HL-60/S4 treated with retinoic acid at 250 ng/mL for 4 days and 3 days (cell line): ENCODE results near the gene THEMIS.
"Not testable (repeated sequence)": the region's sequence is repeated elsewhere in the genome, so short reads cannot be mapped to it uniquely, and the experiment has no call there.

Experiments
- in situ Hi-C: fragments of 300-500 bp; cut with MboI; formaldehyde crosslinking; loops from 2 replicates; pipeline ENCODE4 v1.7.0; 2022; ENCODE audit warnings: low sequenced_read_pairs

The THEMIS gene

GRCh38 chr6:127738423-127738822, 162.4 kb downstream of the THEMIS start:
- in situ Hi-C loops = no loop called here

DNA sequence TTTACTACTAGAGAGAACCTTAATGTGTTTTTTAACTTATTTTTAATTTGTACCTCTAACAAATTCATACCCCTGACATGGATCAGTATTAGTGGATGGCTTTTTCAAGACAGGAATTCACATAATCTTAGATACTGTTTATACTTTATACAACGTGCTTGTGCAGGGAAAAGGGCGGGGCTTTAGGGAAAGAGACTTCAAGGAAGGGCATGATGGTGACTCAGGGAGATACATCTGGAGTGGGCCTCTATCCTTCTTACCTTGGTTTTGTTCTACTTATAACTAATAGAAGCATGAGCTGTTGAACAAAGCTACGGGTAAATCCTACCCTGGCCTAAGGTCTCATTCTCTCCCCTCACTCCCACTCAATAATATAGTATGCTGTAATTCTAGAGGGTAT, 163.1 kb downstream of the THEMIS start:
- in situ Hi-C loops = no loop called here

GRCh38 chr6:127737009-127737486, 163.8 kb downstream of the THEMIS start:
- in situ Hi-C loops = no loop called here

DNA sequence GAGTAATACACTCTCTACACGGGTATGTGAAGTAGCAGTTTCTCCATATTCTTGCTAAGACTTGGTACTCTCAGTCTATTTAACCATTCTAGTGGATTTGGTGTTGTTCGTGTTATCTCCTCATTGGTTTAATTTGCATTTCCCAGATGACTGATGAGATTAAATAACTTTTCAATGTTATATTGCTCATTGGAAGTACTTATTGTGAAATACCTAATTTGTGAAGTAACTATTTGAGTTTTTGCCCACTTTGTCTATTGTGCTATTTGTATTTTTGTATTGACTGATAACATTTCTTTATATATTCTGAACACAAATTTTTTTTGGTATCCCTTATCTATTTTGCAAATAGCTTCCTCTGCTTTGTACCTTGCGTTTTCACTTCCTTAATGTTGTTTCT, 167.9 kb downstream of the THEMIS start:
- in situ Hi-C loops = no loop called here

DNA sequence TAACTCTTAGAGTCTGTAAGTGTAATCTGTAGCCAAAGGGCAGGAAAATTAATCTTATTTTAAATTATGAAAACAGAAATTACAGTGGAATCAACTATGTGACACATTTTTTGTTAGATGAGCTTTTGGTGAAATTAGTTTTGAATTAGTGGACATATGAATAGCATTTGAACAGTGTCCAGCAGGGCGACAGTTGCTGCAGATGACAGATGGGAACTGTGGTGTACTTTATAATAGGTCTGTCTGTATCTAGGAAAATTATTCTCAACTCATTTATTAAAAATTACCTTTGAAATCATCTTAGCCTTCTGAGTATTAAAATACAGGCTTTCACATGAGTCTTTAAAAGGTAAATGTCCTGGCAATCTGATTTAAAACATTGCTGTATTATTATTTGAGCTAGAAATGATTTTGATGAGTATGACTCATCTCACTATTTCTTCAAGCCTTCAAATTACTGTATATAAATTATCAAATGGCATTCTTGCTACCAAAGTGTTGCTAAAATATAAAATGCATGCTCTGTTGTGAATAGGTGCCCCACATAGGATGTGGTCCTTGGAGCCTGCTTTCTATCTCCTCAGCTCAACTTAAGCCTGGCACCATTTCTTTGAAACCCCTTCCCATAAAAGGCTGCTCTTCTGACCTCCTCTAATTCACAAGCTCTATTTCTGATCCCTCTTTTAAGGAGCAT, 173.5 kb downstream of the THEMIS start:
- in situ Hi-C loops = no loop called here

GRCh38 chr6:127725821-127726220, 175.0 kb downstream of the THEMIS start:
- in situ Hi-C loops = no loop called here

DNA sequence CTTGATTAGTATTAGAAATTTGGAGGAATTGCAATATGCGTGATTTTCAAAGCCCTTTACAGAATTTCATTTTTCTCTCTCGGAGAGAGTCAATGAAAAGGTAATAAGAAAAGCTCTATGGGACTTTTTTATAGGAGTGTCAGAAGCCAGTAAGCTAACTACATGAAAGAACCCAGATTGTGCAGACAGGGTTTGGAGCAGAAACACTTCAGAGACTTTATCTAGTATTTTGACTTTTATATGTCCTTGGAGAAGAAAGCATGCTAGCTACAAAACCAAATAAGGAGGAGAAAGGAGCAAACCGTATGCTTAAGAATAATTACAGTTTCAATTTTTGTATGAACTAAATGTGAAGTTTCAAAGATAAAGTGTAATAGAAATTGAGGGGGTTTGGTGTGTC, 182.2 kb downstream of the THEMIS start:
- in situ Hi-C loops = no loop called here

DNA sequence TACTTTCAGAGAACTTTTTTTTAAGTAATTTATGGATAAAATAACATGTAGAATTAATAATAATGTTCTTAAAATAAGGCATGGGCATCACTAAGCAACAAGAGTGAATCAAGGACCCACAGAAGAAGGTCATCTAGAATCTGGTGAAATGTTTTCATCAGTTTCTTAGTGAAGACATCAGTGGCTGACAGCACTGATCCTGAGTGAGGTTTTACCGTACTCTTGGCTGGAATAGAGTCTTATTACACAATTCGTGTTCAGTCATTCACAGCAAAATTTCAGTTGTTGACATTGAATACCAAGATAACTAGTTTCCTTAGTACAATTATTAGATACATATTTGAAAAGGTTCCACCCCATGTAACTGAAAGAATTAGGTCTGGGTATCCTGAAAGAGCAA, 183.5 kb downstream of the THEMIS start:
- in situ Hi-C loops = no loop called here

- in situ Hi-C loops = no loop called here
These were observed 184.4 kb downstream of the THEMIS start for GRCh38 chr6:127716465-127716864.

DNA sequence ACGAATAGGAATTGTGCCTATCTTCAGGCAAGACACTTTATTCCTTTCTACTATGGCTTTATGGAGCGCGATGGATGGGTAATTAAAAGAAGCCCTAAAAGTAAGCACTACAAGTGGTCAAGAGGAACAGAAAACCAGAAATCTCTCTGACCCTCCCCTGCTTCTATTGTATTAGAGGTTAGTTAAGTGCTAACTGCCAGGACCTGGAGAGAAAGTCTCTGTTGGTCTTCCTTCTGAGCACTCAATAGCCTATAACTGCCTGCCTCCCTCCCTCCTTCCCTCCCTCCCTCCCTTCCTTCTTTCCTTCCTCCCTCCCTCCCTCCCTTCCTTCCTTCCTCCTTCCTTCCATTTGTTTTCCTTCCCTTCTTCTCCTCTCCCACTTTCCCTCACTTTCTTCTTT, 190.2 kb downstream of the THEMIS start:
- in situ Hi-C loops = no loop called here

GRCh38 chr6:127706216-127706615, 194.6 kb downstream of the THEMIS start:
- in situ Hi-C loops = no loop called here

GRCh38 chr6:127695108-127695507, 205.8 kb downstream of the THEMIS start:
- in situ Hi-C loops = no loop called here

DNA sequence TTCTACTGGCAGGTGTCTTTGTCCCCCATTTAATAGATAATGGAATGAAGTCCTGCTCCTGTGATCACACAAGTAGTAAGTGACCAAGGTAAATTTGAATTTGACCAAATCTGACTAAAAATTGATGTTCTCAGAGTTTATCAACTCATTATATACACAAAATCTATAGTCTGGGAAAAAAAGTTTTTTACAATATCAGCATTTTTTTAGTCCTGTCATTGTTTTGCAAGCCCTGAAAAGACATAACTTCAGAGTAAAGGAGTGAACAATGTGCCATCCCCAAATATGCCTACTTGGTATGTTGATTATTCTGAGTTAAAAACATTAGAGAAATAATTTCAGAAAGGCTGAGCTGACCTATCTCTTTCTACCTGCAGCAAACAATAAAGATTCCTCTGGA, 209.7 kb downstream of the THEMIS start:
- in situ Hi-C loops = no loop called here

DNA sequence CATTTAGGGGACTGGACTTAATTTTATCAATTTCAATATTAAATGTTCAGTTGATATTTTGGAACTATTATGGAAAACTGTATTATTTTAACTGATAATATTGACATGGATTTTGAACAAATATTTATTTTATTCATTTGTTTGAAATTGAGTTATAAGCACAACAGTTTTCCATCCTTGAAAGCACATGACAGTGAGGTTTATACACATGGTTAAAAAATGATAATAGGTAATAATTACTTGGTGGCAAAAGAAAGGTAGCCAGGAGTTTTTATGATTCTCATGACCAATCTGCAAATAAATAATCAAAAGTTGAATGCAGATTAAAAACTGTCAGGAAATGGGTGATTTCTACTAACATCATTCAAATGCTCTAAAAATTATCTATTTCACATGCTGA, 210.3 kb downstream of the THEMIS start:
- in situ Hi-C loops = no loop called here

GRCh38 chr6:127690092-127690491, 210.8 kb downstream of the THEMIS start:
- in situ Hi-C loops = no loop called here

DNA sequence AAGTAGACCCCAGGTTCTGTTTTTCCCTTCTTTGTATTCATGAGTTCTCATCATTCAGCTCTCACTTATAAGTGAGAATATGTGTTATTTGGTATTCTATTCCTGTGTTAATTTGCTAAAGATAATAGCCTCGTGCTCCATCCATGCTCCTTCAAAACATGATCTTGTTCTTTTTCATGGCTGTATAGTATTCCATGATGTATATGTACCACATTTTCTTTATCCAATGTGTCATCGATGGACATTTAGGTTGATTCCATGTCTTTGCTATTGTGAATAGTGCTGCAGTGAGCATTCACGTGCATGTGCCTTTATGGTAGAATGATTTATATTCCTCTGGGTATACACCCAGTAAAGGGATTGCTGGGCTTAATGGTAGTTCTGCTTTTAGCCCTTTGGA, 213.4 kb downstream of the THEMIS start:
- in situ Hi-C loops = not testable (repeated sequence)

DNA sequence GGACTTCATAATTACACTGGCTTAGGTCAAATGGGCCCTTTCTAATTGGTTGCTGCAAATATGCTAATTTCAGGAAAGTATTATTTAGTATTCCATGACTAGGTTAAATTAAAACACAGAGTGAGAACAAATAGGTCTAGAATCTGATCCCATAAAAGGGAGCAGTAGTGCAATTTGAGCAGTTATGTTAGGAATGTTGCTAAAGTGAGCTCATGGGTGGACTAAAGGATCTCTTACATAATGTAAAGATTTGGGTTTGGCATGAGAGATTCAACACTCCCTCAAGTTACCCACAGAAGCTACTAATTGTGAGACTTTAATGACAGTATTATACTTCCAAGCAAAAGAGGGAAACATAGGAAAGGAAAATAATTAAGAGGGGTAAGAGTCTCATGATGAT, 214.8 kb downstream of the THEMIS start:
- in situ Hi-C loops = no loop called here

DNA sequence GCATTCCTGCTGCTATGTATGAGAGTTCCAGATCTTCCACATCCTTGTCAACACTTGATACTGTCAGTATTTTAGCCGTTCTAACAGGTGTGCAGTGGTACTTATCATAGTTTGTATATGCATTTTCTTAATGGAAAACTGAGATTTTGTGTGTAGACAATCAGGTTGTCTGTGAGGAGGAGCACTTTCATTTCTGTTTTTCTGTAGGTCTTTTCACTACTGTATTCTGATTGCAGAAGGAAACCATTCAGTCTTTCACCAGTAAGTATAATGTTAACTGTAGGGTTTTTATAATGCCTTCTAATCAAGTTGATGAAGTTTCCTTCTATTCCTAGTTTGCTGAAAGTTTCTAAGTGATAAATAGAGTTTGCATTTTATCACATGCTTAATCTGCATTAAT, 216.4 kb downstream of the THEMIS start:
- in situ Hi-C loops = no loop called here
